Parathyroid adenoma (tissue), 2 donors: ENCODE measurements around the gene TERT.

Experiments
- H2AFZ ChIP-seq: fragments of 300-600 bp; sonication (generic); one replicate; pipeline ENCODE4 v1.7.0; 2017; ENCODE audit warnings: antibody characterized with exemption, mild to moderate bottlenecking
- H3K27ac ChIP-seq: fragments of 300-600 bp; sonication (generic); one replicate; pipeline ENCODE4 v1.7.0; 2017
- H3K27me3 ChIP-seq: fragments of 300-600 bp; sonication (generic); one replicate; pipeline ENCODE4 v1.7.0; 2017; ENCODE audit warnings: low read length; ENCODE audit not compliant: control insufficient read depth, insufficient read depth
- H3K36me3 ChIP-seq: fragments of 300-600 bp; sonication (generic); one replicate; pipeline ENCODE4 v1.7.0; 2017; ENCODE audit warnings: low read length; ENCODE audit not compliant: control insufficient read depth, insufficient read depth
- H3K4me1 ChIP-seq: fragments of 300-600 bp; sonication (generic); one replicate; pipeline ENCODE4 v1.7.0; 2017; ENCODE audit warnings: control low read depth
- H3K4me2 ChIP-seq: fragments of 300-600 bp; sonication (generic); one replicate; pipeline ENCODE4 v1.7.0; 2017; ENCODE audit warnings: low read length
- H3K4me3 ChIP-seq: fragments of 300-600 bp; sonication (generic); one replicate; pipeline ENCODE4 v1.7.0; 2017; ENCODE audit warnings: low read depth, low read length
- H3K79me2 ChIP-seq: fragments of 300-600 bp; sonication (generic); one replicate; pipeline ENCODE4 v1.7.0; 2017; ENCODE audit warnings: control low read depth
- H3K9ac ChIP-seq: fragments of 300-600 bp; sonication (generic); one replicate; pipeline ENCODE4 v1.7.0; 2017; ENCODE audit warnings: mild to moderate bottlenecking
- H3K9me3 ChIP-seq: fragments of 300-600 bp; sonication (generic); one replicate; pipeline ENCODE4 v1.7.0; 2017; ENCODE audit warnings: low read length; ENCODE audit not compliant: control insufficient read depth
- CTCF ChIP-seq: fragments of 300-600 bp; sonication (generic); IDR thresholded peaks from one replicate; pipeline ENCODE4 v1.7.0; 2017; ENCODE audit warnings: antibody characterized with exemption, mild to moderate bottlenecking
- donor health status: primary hyperparathyroidism.

Gene TERT

DNA sequence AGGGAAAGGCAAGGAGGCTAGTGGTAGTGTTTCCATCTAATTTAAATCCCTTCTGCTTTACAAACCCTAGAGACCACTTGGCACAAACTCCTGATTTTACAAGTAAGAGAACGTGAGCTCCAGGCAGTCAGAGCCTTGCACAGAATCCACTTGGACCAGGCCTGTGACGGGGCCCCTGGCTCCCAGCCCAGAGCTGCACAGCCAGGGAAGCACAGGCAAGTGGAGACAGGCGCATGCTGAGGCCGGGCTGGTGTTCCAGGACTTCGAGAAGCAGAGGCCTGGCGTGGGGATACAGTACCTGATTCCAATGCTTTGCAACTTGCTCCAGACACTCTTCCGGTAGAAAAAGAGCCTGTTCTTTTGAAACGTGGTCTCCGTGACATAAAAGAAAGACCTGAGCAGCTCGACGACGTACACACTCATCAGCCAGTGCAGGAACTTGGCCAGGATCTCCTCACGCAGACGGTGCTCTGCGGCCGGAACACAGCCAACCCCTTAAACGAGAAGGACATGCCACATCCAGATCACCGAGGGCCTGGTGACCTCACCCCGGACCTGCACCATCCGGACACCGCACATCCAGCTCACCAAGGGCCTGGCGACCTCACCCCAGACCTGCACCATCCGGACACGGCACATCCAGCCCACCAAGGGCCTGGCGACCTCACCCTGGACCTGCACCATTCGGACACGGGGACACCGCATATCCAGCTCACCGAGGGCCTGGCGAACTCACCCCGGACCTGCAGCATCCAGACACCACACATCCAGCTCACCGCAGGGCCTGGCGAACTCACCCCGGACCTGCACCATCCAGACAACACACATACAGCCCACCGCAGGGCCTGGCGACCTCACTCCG, 12.5 kb downstream of the TERT start:
- Histone ChIP-seq H3K4me3 (no peak overlapping the region), H3K4me1 (no peaks in the 10 kb centered on the region), H3K27ac (no peak overlapping the region), H3K4me2 (no peak overlapping the region), H3K9me3 (no peaks in the 10 kb centered on the region), H3K27me3 (no peaks in the 10 kb centered on the region), H2AFZ (no peak overlapping the region), H3K79me2 (no peaks in the 10 kb centered on the region), H3K9ac (no peak overlapping the region), H3K36me3 (no peaks in the 10 kb centered on the region)
- no peak for TF ChIP-seq CTCF

GRCh38 chr5:1281038-1281882, 13.6 kb downstream of the TERT start:
- Histone ChIP-seq H3K9ac (no peak overlapping the region), H2AFZ (no peak overlapping the region), H3K79me2 (no peaks in the 10 kb centered on the region), H3K36me3 (no peaks in the 10 kb centered on the region), H3K4me3 (no peak overlapping the region), H3K27me3 (no peaks in the 10 kb centered on the region), H3K27ac (no peak overlapping the region), H3K4me1 (no peaks in the 10 kb centered on the region), H3K4me2 (no peak overlapping the region), H3K9me3 (no peaks in the 10 kb centered on the region)
- no peak for TF ChIP-seq CTCF

GRCh38 chr5:1280177-1281037, 14.5 kb downstream of the TERT start:
- no peak overlapping the region for H3K4me3 ChIP-seq
- H3K9me3 ChIP-seq: no peaks in the 10 kb centered on the region
- no peak overlapping the region for H3K4me2 ChIP-seq
- H2AFZ ChIP-seq: no peak overlapping the region
- no peaks in the 10 kb centered on the region for H3K36me3 ChIP-seq
- no peaks in the 10 kb centered on the region for H3K27me3 ChIP-seq
- no peak overlapping the region for H3K27ac ChIP-seq
- no peak overlapping the region for H3K9ac ChIP-seq
- H3K4me1 ChIP-seq: no peaks in the 10 kb centered on the region
- H3K79me2 ChIP-seq: no peaks in the 10 kb centered on the region
- no peak for TF ChIP-seq CTCF

DNA sequence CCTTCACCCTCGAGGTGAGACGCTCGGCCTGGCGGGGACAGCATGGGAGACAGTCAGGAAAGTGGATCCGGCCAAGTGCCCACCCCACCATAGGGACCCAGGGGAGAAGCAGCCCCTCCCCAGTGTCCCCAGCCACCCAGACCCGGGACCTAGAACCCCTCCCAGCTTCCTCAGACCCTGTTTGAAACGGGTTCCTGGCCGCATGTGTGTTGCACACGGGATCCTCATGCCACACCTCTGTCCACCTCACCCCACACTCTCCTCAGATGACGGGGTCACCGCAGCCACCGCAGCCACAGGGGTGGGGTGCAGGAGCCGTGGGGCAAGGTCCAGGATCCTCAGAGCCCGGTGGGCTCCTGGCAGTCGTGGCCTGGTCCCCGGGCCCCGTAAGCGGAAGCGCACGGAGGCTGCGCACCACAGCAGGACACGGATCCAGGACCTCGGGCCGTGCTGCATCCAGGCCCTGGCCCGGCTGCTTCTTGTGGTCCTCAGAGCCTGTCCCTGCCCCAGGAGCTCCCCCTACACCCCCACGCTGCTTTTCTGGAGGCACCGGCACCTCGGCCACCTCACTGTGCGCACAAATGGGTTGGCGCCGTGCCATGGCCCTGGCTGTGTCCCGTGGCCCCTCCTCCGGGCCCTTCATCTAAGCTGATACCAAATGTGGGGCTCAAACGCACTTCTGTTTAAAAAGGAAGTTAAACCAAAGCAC, 15.3 kb downstream of the TERT start:
- TF ChIP-seq CTCF: no peak
- Histone ChIP-seq H3K36me3 (no peaks in the 10 kb centered on the region), H3K9ac (no peak overlapping the region), H3K4me1 (no peaks in the 10 kb centered on the region), H3K4me2 (no peak overlapping the region), H3K4me3 (no peak overlapping the region), H2AFZ (no peak overlapping the region), H3K27ac (no peak overlapping the region), H3K27me3 (no peaks in the 10 kb centered on the region), H3K79me2 (no peaks in the 10 kb centered on the region), H3K9me3 (no peaks in the 10 kb centered on the region)
